Muscle of leg (tissue), 11 donors: ENCODE data around the gene DYRK2. TPM values are rescaled to one million over a fixed set of nuclear protein-coding genes. Genes with fewer than 3 reads are reported as not detected.

Experiments
- DNase-seq: peaks from one replicate; pipeline ENCODE4 v3.0.0; 2013
- H3K27ac ChIP-seq: one replicate; pipeline ENCODE4 v1.5.1; 2013; ENCODE audit warnings: mild to moderate bottlenecking, low read length, control low read depth
- H3K27me3 ChIP-seq: one replicate; pipeline ENCODE4 v1.6.1; 2013; ENCODE audit warnings: low read length; ENCODE audit not compliant: control insufficient read depth, insufficient read depth
- H3K36me3 ChIP-seq: one replicate; pipeline ENCODE4 v1.6.1; 2013; ENCODE audit warnings: low read length; ENCODE audit not compliant: control insufficient read depth, insufficient read depth
- H3K4me1 ChIP-seq: one replicate; pipeline ENCODE4 v1.6.1; 2013; ENCODE audit warnings: low read length; ENCODE audit not compliant: control insufficient read depth, insufficient read depth
- H3K4me3 ChIP-seq: one replicate; pipeline ENCODE4 v1.5.1; 2013; ENCODE audit warnings: low read length, control low read depth
- H3K9me3 ChIP-seq: replicated peaks from 2 replicates; pipeline ENCODE4 v1.6.1; 2013; ENCODE audit warnings: low read depth, low read length; ENCODE audit not compliant: control insufficient read depth
- WGBS: methylation state at CpG from one replicate; pipeline ENCODE4 v1.1.5; 2013; ENCODE audit warnings: missing lambda C conversion rate; ENCODE audit not compliant: insufficient coverage; 5-methylcytosine and 5-hydroxymethylcytosine counted together
- polyA plus RNA-seq, 8 donors: library from polyadenylated mRNA; unstranded; fragments of 120-200 nt; gene quantifications; one replicate each; pipeline versions ENCODE4 v1.2.1 to v1.2.3, GENCODE V29; 2013; ENCODE audit warnings: inconsistent platforms in 1 of 8, low replicate concordance in 1 of 8; ENCODE audit not compliant: insufficient read length in 8 of 8, insufficient read depth in 1 of 8
- total RNA-seq: library from RNA; stranded (reverse); fragments of 120-200 nt; gene quantifications from one replicate; pipeline ENCODE4 v1.2.4, GENCODE V29; 2013

The DYRK2 gene
- total and polyA plus RNA-seq, 9 donors: 35.5 to 56.1 (median 51.6) TPM

- no peaks in the 10 kb centered on the region for H3K9me3 ChIP-seq
- no peak overlapping the region for H3K4me3 ChIP-seq
- H3K27me3 ChIP-seq: no peaks in the 10 kb centered on the region
- H3K27ac ChIP-seq: peak overlapping the region; percentile 70
- H3K36me3 ChIP-seq: no peaks in the 10 kb centered on the region
- no CpG with 5 or more reads among the region's 4 CpGs for WGBS
- peak; percentile 96 for DNase-seq
- no peaks in the 10 kb centered on the region for H3K4me1 ChIP-seq
Observed at GRCh38 chr12:67681105-67681778, 32.7 kb downstream of the DYRK2 start.

- DNase-seq: no peak
- Histone ChIP-seq H3K9me3 (no peaks in the 10 kb centered on the region), H3K4me3 (no peak overlapping the region), H3K27ac (no peak overlapping the region), H3K36me3 (no peaks in the 10 kb centered on the region), H3K27me3 (no peaks in the 10 kb centered on the region), H3K4me1 (no peaks in the 10 kb centered on the region)
- no CpG with 5 or more reads among the region's 1 CpG for WGBS
Observed at GRCh38 chr12:67681941-67682620, 33.5 kb downstream of the DYRK2 start.

GRCh38 chr12:67689385-67689784, 40.8 kb downstream of the DYRK2 start:
- H3K9me3 ChIP-seq: no peaks in the 10 kb centered on the region
- H3K36me3 ChIP-seq: no peaks in the 10 kb centered on the region
- DNase-seq: no peak
- H3K4me1 ChIP-seq: peaks cover 3% of the 10 kb centered on the region
- no peak overlapping the region for H3K27ac ChIP-seq
- H3K4me3 ChIP-seq: no peak overlapping the region
- no peaks in the 10 kb centered on the region for H3K27me3 ChIP-seq
- no CpG with 5 or more reads among the region's 1 CpG for WGBS

DNA sequence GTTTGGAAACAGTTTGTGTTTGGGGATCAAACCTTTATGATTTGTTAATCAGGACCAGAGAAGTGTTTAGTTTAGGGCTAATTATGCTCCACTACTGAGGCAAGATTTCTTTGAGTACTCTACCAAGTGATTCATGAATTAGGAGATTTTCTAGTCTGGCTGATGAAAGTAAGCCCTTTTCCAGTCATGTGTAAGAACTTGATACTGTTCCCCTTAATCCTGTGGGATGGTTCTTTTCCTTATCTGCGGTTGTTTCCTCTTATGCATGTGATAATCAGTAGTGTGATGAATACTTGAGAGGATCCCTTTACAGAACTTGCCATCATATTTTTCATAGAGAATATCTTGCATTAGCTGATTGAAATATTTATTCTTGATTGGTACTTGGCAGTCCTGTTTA, 42.1 kb downstream of the DYRK2 start:
- WGBS: no CpG with 5 or more reads among the region's 1 CpG

DNA sequence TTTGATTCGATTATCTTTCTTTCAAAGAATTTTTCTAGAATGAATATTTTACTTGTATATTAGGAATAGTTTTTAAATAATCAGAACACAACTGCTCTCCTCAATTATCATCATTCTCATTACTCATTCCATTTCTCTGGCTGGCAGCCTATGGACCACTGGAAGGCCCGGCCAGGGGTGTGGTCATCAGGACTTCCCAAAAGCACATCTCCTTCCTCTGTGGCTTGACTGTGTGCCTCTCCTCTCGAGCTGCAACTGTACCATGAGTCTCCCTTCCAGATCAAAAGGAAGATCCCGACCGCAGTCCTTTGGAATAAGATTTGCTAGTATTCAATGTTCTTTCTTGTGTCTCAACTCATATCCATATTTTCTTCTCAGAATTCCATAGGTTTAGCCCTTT, 42.7 kb downstream of the DYRK2 start:
- Histone ChIP-seq H3K27ac (no peak overlapping the region), H3K36me3 (no peaks in the 10 kb centered on the region), H3K9me3 (no peaks in the 10 kb centered on the region), H3K4me3 (no peak overlapping the region), H3K27me3 (no peaks in the 10 kb centered on the region), H3K4me1 (peaks cover 3% of the 10 kb centered on the region)
- WGBS: 79% methylated on average over 4 of the region's 5 CpGs
- DNase-seq: no peak

More for the DNA sequence above, 42.1 kb downstream of the DYRK2 start:
- H3K9me3 ChIP-seq: no peaks in the 10 kb centered on the region
- DNase-seq: no peak
- no peak overlapping the region for H3K27ac ChIP-seq
- no peaks in the 10 kb centered on the region for H3K36me3 ChIP-seq
- no peak overlapping the region for H3K4me3 ChIP-seq
- H3K27me3 ChIP-seq: no peaks in the 10 kb centered on the region
- peaks cover 3% of the 10 kb centered on the region for H3K4me1 ChIP-seq

DNA sequence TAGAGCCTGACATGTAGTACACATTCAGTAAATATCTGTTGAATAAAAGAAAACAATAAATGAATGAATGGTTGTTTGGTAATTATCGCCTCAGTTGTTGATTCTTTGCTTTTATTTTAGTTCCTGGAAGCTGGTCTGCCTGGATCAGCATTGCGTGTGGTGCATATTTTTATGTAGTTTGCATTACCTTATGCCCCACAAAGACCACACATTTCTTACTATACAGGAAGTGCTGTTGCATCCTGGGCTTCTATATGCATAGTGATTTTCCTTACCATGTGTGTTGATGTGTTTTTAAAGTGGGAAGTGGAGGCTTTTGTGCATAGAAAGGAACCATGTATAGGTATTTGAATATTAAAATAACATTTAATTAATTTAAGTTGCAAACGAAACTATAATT, 43.6 kb downstream of the DYRK2 start:
- H3K27ac ChIP-seq: no peak overlapping the region
- no peak for DNase-seq
- no peak overlapping the region for H3K4me3 ChIP-seq
- H3K36me3 ChIP-seq: no peaks in the 10 kb centered on the region
- H3K4me1 ChIP-seq: peaks cover 3% of the 10 kb centered on the region
- WGBS: no CpG with 5 or more reads among the region's 3 CpGs
- no peaks in the 10 kb centered on the region for H3K27me3 ChIP-seq
- H3K9me3 ChIP-seq: no peaks in the 10 kb centered on the region

DNA sequence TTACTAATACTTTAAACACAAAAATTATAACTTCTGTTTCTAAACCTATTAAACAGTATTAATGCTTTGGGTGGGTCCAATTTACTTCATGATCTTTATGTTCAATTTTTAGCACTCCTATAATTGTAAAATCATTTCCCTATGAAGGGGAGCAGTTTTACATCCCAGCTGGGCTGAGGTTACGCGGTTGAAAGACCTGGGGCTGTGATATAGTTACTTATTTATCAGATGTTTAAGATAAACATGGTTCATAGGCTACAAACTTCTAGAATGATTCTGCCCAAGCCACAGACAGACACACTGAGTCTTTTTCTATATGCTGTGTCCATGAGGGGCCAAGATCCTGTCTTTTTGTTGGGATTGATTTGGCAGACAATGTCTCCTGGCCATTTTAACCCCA, 44.4 kb downstream of the DYRK2 start:
- H3K27me3 ChIP-seq: no peaks in the 10 kb centered on the region
- H3K27ac ChIP-seq: no peak overlapping the region
- WGBS: no CpG with 5 or more reads among the region's 2 CpGs
- H3K9me3 ChIP-seq: no peaks in the 10 kb centered on the region
- H3K4me3 ChIP-seq: no peak overlapping the region
- no peak for DNase-seq
- peaks cover 3% of the 10 kb centered on the region for H3K4me1 ChIP-seq
- no peaks in the 10 kb centered on the region for H3K36me3 ChIP-seq

GRCh38 chr12:67693894-67694293, 45.3 kb downstream of the DYRK2 start:
- no peaks in the 10 kb centered on the region for H3K27me3 ChIP-seq
- H3K27ac ChIP-seq: peak overlapping the region; percentile 53
- H3K4me1 ChIP-seq: peaks cover 3% of the 10 kb centered on the region
- H3K36me3 ChIP-seq: no peaks in the 10 kb centered on the region
- H3K9me3 ChIP-seq: no peaks in the 10 kb centered on the region
- WGBS: no CpG with 5 or more reads among the region's 3 CpGs
- DNase-seq: no peak
- no peak overlapping the region for H3K4me3 ChIP-seq

- H3K9me3 ChIP-seq: no peaks in the 10 kb centered on the region
- 13% methylated on average over 1 of the region's 1 CpG for whole genome bisulfite sequencing
Observed at GRCh38 chr12:67694306-67694900, 45.9 kb downstream of the DYRK2 start.

DNA sequence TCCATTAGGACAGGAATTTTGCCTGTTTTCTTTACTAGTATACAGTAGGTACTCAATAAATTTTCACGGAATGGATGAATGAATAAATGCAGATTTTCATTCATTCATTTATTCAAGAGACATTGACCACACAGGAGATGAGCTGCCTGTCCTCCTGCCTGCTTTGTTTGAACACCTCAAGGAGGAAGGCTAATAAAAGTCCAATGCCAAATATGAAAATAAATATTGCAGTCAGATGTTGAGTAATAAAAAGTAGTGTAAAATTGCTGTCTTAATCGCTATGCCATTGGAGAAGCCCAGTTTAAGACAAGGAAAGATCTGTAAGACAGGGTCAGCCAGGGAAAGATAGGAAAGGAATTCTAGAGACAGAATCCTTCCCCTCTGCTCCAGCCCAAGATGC, 47.4 kb downstream of the DYRK2 start:
- Histone ChIP-seq H3K4me1 (peaks cover 3% of the 10 kb centered on the region), H3K36me3 (no peaks in the 10 kb centered on the region), H3K27me3 (no peaks in the 10 kb centered on the region), H3K9me3 (no peaks in the 10 kb centered on the region), H3K4me3 (no peak overlapping the region), H3K27ac (no peak overlapping the region)
- no peak for DNase-seq
- no CpG with 5 or more reads among the region's 2 CpGs for WGBS

More at GRCh38 chr12:67694306-67694900, 45.9 kb downstream of the DYRK2 start:
- H3K36me3 ChIP-seq: no peaks in the 10 kb centered on the region
- H3K4me1 ChIP-seq: peaks cover 3% of the 10 kb centered on the region
- H3K27ac ChIP-seq: peak overlapping the region; percentile 53
- no peak overlapping the region for H3K4me3 ChIP-seq
- DNase-seq: peak; percentile 88
- no peaks in the 10 kb centered on the region for H3K27me3 ChIP-seq
